Stimulated activated CD4-positive, alpha-beta T cell treated with anti-CD3 and anti-CD28 coated beads, Interleukin-4, amount 100 ng/mL, for 48 hours (primary cell): ENCODE results near the gene ABHD5.

Experiments used
- DNase-seq, 2 donors: peaks; one replicate each; pipeline ENCODE4 v3.0.0-alpha.2; 2020; ENCODE audit warnings: low read depth in 2 of 2

ABHD5 gene

GRCh38 chr3:43718296-43718695 lies 27.6 kb downstream of the ABHD5 start:
- no peak for DNase-seq

- no peak for DNase-seq
These were observed 32.5 kb downstream of the ABHD5 start for GRCh38 chr3:43723121-43723734.

DNA sequence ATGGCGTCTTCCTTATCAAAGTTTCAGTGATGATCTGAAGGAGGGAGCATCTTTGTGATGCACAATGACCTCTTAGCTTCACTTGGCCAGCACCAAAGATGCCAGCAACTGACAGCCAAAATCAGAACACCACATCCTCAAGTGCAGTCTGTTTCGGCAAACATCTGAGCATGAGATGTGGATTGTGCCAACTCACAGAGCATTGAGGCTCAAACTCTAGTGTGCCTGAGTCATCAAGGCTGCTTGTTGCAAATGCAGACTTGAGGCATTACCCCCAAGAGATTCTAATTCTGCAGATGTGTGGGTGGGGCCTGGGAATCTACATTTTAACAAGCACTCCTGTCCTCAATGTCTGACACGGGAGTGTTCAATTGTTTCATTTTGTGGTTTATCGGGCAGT lies 35.8 kb downstream of the ABHD5 start:
- no peak for DNase-seq

- DNase-seq, result no peak
These were observed 37.2 kb downstream of the ABHD5 start for GRCh38 chr3:43727930-43728329.

- DNase-seq, result no peak
These were observed 37.7 kb downstream of the ABHD5 start for GRCh38 chr3:43728476-43728875.

- DNase-seq, result no peak
These were observed 38.2 kb downstream of the ABHD5 start for GRCh38 chr3:43728947-43729346.

DNA sequence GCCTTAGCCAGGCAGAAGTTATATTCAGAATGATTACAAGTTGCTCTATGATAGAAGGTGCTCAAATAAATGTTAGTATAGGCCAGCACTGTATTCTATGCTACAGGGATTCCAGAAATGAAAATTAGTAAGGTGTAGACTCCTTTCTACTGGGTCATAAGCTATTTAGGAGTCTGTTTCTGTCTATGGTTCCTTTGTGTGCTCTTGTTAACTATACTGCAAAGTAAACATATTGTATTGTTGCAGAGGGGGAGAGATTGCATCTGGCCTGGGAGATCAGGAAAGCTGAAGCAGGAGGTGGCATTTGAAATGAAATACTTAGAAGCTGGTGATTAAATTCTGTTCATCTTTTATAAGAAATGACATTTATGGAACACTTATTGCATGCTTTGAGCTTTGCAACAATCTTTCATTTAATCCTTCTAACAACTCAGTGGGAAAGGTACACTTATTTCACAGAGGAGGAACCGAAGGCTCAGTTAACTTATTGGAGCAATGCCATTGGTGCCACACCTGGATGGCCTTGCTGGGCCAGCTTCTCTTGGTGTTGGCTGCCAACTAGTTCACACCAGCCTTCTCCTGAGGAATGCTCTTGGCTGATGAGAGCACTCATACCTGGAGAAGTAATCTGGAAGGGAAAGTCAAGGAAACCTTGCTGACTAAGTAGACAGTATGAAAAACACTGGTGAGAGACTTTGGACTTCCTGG lies 39.1 kb downstream of the ABHD5 start:
- no peak for DNase-seq

DNA sequence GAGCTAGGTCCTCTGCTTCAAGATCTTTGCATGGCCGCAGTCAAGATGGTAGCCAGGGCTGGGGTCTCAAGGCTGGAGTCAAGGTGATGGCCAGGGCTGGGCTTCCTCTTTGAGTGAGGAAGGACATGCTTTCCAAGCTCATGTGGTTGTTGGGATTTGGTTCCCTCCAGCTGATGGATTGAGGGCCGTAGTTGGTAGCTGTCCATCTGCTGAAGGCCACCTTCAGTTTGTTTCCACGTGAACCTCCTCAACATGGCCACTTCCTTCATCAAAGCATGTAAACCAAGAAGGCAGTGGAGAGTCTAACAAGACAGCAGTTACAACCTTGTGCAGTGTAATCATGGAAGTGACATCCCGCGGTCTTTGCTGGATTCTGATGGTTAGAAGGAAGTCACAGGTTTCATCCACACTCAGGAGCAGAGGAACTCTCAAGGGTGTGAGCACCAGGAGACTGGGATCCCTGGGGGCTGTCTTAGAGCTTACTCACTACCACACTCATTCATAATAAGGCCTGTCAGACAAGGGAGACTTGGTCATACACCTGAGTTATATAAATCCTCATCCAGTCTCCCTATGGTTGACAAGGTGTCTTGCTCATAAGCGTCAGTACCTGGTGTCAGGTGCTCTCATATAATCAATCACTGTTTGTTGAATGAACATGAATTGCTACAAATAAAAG lies 42.1 kb downstream of the ABHD5 start:
- DNase-seq, result no peak

DNA sequence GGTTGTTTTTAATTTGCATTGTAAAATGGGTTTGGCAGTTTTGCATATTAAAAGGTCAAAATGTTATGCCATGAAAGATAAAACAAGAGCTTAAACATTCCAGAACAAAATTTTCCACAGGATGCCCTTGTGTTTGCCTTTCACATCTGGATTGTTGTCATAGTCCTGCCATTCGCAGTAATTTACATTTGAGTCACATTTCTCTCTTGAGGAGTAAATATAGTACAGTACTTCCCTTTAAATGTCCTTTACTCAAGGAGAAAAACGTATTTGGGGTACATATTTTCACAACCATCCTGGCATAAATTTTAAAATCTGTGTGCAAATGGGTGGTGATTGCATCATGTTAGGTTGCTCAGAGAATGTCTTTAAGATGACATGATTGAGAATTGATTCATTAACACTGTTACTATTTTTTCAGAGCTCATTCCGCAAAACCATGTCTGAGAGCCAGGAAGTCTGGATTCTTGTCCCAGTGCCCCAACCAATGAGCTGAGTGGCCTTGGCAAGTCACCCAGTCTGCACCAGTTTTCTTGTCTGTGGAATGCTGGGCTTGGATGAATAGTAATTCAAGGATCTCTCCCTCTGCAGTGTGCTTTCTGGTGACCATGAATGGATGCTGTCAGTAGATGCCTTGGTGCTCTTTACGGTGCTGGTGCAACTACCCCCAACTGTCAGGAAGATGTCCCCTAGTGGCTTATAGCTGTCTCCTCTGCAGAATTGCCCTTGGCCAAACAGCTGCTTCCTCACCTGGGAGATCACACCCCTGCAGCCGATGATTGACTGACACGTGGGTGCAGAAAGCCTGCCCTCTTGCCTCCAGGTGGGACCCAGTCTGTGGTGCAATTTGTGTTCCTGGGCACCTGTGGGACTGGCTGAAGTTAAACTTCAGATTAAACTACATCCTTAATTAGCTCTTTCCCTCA lies 43.0 kb downstream of the ABHD5 start:
- DNase-seq, result no peak

DNA sequence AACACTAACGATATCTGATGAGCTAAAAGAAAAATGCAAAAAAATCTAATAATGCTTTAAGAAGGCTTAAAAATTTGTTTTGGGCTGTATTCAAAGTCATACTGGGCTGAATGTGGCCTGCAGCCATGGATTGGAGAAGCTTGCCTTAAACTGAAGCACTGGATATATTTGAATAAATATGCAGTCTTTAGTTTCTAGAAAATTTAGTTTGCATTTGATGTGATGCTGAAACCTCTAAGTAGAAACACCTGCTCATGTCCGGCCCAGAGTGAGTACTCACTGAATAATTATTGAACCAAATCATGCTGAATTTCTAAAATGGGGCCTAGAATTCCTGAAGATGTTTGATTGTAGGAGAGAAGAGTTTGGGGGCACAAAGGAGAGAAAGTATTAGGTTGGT lies 43.9 kb downstream of the ABHD5 start:
- no peak for DNase-seq

GRCh38 chr3:43735618-43736017 lies 44.9 kb downstream of the ABHD5 start:
- DNase-seq, result no peak

DNA sequence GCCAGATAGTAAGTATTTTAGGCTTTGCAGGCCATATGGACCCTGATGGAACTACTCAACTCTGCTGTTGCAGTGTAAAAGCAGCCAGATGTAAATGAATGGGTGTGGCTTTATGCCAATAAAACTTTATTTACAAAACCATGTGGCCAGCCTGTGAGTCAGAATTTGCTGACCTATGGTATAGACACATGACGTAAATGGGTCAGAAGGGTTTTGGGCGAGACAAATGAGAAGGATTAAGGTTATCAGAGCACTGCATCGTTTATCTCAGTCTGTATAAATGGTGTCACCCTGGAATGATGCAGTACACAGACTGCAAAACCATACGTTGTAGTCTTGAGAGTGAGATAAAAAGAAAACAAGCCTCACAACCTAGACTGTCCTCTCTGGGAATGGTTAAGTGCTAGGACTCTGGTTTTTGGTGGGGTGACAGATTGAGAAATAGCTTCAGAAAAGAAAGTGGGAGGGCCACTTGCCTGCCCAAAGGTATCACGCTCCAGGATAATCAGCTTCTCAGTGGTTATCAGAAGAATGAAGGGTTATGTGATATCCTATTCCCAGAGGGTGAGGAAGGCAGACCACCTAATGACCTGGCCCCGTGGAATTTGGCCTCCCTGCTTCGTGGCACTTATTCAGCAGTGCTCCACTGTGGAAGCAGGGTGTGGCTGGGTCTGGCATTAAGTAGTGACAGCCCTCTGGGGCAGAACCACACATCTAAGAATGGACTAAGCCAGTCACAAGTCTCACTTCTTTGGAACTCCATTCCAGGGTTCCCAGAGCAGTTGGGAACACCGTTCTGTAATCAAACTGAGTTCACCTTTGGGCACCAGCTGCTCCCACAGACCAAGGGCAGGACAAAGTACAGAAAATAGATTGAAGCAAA lies 46.1 kb downstream of the ABHD5 start:
- DNase-seq, result no peak

DNA sequence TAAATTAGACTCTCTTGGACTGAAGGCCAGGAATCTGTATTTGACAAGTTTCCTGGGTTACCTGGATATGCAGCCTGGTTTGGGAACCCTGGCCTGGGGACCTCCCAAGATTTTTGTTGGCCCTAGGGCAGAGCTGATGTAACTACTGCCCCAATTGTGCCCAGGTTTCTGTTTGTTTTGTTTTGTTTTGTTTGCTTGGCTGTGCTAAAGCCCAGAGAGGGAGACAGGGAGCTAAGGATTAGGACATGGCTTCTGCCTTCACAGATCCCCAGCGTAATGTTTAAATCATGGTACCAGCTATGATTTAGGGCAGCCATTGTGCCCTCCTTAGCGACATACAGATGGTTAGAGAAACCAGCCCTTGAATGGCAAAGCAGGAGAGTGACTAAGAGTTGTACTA lies 47.6 kb downstream of the ABHD5 start:
- no peak for DNase-seq

GRCh38 chr3:43742920-43743319 lies 52.2 kb downstream of the ABHD5 start:
- no peak for DNase-seq

DNA sequence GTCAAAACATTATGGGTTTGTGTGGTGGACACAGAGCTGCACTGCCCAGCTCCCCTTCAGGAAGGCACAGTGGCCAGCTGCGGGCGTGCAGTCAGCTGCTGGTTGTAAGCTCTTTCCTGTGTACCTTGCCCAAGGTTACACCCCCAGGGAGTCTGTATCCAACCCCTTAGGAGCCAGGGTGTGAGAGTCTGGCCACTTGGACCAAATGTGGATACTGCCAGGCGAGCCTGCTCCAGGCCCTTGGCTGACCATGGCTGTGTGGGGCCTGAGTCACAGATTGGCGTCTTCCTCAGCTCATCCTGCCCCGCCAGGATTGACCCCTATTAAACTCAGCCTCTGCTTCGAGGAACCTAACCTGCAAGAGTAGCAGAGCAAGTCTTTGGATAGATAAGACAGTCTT lies 56.9 kb downstream of the ABHD5 start:
- DNase-seq, result no peak

- no peak for DNase-seq
These were observed 57.4 kb downstream of the ABHD5 start for GRCh38 chr3:43748179-43748578.

- DNase-seq, result no peak
These were observed 57.9 kb downstream of the ABHD5 start for GRCh38 chr3:43748645-43749044.

GRCh38 chr3:43752905-43753304 lies 62.2 kb downstream of the ABHD5 start:
- DNase-seq, result no peak

GRCh38 chr3:43753741-43754715 lies 63.3 kb downstream of the ABHD5 start:
- no peak for DNase-seq
